ENCODE results near the gene OR11A1.

DNA sequence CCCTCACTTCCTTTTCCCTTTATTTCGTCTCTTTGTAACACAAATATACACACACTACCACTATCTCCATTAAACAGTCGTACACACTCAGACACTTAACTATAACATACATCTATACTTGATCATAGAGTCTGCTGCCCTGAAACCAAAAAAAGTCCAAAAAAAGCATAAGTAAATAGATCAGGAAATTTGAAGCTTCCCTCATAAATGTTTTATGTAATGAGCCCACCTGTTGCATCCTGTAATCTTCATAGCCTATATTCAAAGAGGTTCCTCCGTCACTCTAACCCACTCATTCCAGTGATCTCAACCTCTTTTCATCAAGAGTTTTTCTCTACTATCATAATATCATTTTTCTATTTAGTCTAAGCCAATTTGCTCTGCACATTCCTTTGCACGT, 68.3 kb downstream of the OR11A1 start:
- TF ChIP-seq, protein P1, sequence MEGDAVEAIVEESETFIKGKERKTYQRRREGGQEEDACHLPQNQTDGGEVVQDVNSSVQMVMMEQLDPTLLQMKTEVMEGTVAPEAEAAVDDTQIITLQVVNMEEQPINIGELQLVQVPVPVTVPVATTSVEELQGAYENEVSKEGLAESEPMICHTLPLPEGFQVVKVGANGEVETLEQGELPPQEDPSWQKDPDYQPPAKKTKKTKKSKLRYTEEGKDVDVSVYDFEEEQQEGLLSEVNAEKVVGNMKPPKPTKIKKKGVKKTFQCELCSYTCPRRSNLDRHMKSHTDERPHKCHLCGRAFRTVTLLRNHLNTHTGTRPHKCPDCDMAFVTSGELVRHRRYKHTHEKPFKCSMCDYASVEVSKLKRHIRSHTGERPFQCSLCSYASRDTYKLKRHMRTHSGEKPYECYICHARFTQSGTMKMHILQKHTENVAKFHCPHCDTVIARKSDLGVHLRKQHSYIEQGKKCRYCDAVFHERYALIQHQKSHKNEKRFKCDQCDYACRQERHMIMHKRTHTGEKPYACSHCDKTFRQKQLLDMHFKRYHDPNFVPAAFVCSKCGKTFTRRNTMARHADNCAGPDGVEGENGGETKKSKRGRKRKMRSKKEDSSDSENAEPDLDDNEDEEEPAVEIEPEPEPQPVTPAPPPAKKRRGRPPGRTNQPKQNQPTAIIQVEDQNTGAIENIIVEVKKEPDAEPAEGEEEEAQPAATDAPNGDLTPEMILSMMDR (IDR thresholded peaks at IDR 0.05), result no peak
- TF ChIP-seq POLR2A (IDR thresholded peaks at IDR 0.05), result no peak
